Measurements from ENCODE around the gene MAST2. TPM values are rescaled to one million over a fixed set of nuclear protein-coding genes. Genes with fewer than 3 reads are reported as not detected.
"Not testable (repeated sequence)": the region's sequence is repeated elsewhere in the genome, so short reads cannot be mapped to it uniquely, and the experiment has no call there.

The MAST2 gene
- total RNA-seq, 1 donor from 2014 or later, result 27.6 TPM

GRCh38 chr1:45834689-45835088 is 31.3 kb downstream of the MAST2 start:
- H3K27ac Mint-ChIP-seq (ENCODE audit: unreplicated experiment), result no peak overlapping the region
- no peaks in the 10 kb centered on the region for H3K27me3 Mint-ChIP-seq (ENCODE audit: unreplicated experiment)
- H3K4me3 Mint-ChIP-seq (ENCODE audit: unreplicated experiment), result no peak overlapping the region
- no peak for TF ChIP-seq CTCF (IDR thresholded peaks at IDR 0.05; ENCODE audit: unreplicated experiment)
- H3K9me3 Mint-ChIP-seq (ENCODE audit: unreplicated experiment), result no peaks in the 10 kb centered on the region
- H3K36me3 Mint-ChIP-seq (ENCODE audit: low read depth, unreplicated experiment), result peaks cover 6% of the 10 kb centered on the region
- DNase-seq (ENCODE audit: low spot score), result no peak
- H3K4me1 Mint-ChIP-seq (ENCODE audit: unreplicated experiment), result no peaks in the 10 kb centered on the region

- no peak for DNase-seq (ENCODE audit: low spot score)
- H3K36me3 Mint-ChIP-seq (ENCODE audit: low read depth, unreplicated experiment), result peaks cover 1% of the 10 kb centered on the region
- H3K27ac Mint-ChIP-seq (ENCODE audit: unreplicated experiment), result no peak overlapping the region
- H3K9me3 Mint-ChIP-seq (ENCODE audit: unreplicated experiment), result no peaks in the 10 kb centered on the region
- H3K27me3 Mint-ChIP-seq (ENCODE audit: unreplicated experiment), result no peaks in the 10 kb centered on the region
- no peak overlapping the region for H3K4me3 Mint-ChIP-seq (ENCODE audit: unreplicated experiment)
- no peaks in the 10 kb centered on the region for H3K4me1 Mint-ChIP-seq (ENCODE audit: unreplicated experiment)
- TF ChIP-seq CTCF (IDR thresholded peaks at IDR 0.05; ENCODE audit: unreplicated experiment), result no peak
These were observed 33.0 kb downstream of the MAST2 start for GRCh38 chr1:45836451-45836850.

GRCh38 chr1:45836861-45837260 is 33.4 kb downstream of the MAST2 start:
- H3K4me3 Mint-ChIP-seq (ENCODE audit: unreplicated experiment); H3K4me1 Mint-ChIP-seq (ENCODE audit: unreplicated experiment); H3K27ac Mint-ChIP-seq (ENCODE audit: unreplicated experiment); H3K27me3 Mint-ChIP-seq (ENCODE audit: unreplicated experiment); H3K9me3 Mint-ChIP-seq (ENCODE audit: unreplicated experiment); H3K36me3 Mint-ChIP-seq (ENCODE audit: low read depth, unreplicated experiment); DNase-seq (ENCODE audit: low spot score): not testable (repeated sequence)

GRCh38 chr1:45838322-45838721 is 34.9 kb downstream of the MAST2 start:
- H3K36me3 Mint-ChIP-seq (ENCODE audit: low read depth, unreplicated experiment); H3K27ac Mint-ChIP-seq (ENCODE audit: unreplicated experiment); H3K4me3 Mint-ChIP-seq (ENCODE audit: unreplicated experiment); H3K4me1 Mint-ChIP-seq (ENCODE audit: unreplicated experiment); H3K27me3 Mint-ChIP-seq (ENCODE audit: unreplicated experiment); DNase-seq (ENCODE audit: low spot score); H3K9me3 Mint-ChIP-seq (ENCODE audit: unreplicated experiment): not testable (repeated sequence)

- no peaks in the 10 kb centered on the region for H3K27me3 Mint-ChIP-seq (ENCODE audit: unreplicated experiment)
- H3K4me3 Mint-ChIP-seq (ENCODE audit: unreplicated experiment), result no peak overlapping the region
These were observed 37.3 kb downstream of the MAST2 start for GRCh38 chr1:45840704-45841103.

GRCh38 chr1:45842786-45843185 is 39.4 kb downstream of the MAST2 start:
- Mint-ChIP-seq H3K9me3 (ENCODE audit: unreplicated experiment) (no peaks in the 10 kb centered on the region), H3K27me3 (ENCODE audit: unreplicated experiment) (no peaks in the 10 kb centered on the region), H3K27ac (ENCODE audit: unreplicated experiment) (no peak overlapping the region), H3K4me1 (ENCODE audit: unreplicated experiment) (no peaks in the 10 kb centered on the region), H3K36me3 (ENCODE audit: low read depth, unreplicated experiment) (no peaks in the 10 kb centered on the region), H3K4me3 (ENCODE audit: unreplicated experiment) (no peak overlapping the region)
- no peak for DNase-seq (ENCODE audit: low spot score)
- no peak for TF ChIP-seq CTCF (IDR thresholded peaks at IDR 0.05; ENCODE audit: unreplicated experiment)

More at GRCh38 chr1:45840704-45841103, 37.3 kb downstream of the MAST2 start:
- no peak for TF ChIP-seq CTCF (IDR thresholded peaks at IDR 0.05; ENCODE audit: unreplicated experiment)
- Mint-ChIP-seq H3K4me1 (ENCODE audit: unreplicated experiment) (no peaks in the 10 kb centered on the region), H3K27ac (ENCODE audit: unreplicated experiment) (no peak overlapping the region), H3K9me3 (ENCODE audit: unreplicated experiment) (no peaks in the 10 kb centered on the region), H3K36me3 (ENCODE audit: low read depth, unreplicated experiment) (no peaks in the 10 kb centered on the region)
- no peak for DNase-seq (ENCODE audit: low spot score)
